ENCODE data around the gene TPST2. TPM values are rescaled to one million over a fixed set of nuclear protein-coding genes. Genes with fewer than 3 reads are reported as not detected.

Gene TPST2
- total RNA-seq, 1 experiment from 2014 or later: 8.2 TPM

- Histone ChIP-seq H3K36me3 (ENCODE audit: insufficient read depth, low read length, poor library complexity, severe bottlenecking) (no peaks in the 10 kb centered on the region), H3K4me1 (ENCODE audit: insufficient read depth, low read length, poor library complexity, severe bottlenecking) (no peaks in the 10 kb centered on the region), H3K9me3 (ENCODE audit: low read depth, low read length, poor library complexity, severe bottlenecking) (no peaks in the 10 kb centered on the region), H3K4me3 (ENCODE audit: low read depth, low read length, poor library complexity, severe bottlenecking) (no peak overlapping the region), H3K27ac (ENCODE audit: low read depth, low read length, poor library complexity, severe bottlenecking) (no peak overlapping the region), H3K27me3 (replicated peaks; ENCODE audit: insufficient read depth, low read depth, low read length, poor library complexity) (no peaks in the 10 kb centered on the region)
- CTCF ChIA-PET: no interaction called here
- POLR2A ChIA-PET (ENCODE audit: low non-redundant PET): no interaction called here
- no TSS peak for BruUV-seq (replicated peaks)
- TF ChIP-seq CTCF (conservative IDR thresholded peaks at IDR 0.05; ENCODE audit: low read depth, low read length) (no peak), EZH2 (IDR thresholded peaks at IDR 0.05; ENCODE audit: borderline replicate concordance, low read depth, low read length, poor library complexity, severe bottlenecking) (no peak)
- intact Hi-C loops (cut with micrococcal nuclease; ENCODE audit: unreplicated experiment): no loop called here
- no peak for DNase-seq (ENCODE audit: low spot score)
These were observed 19.4 kb upstream of the TPST2 start for GRCh38 chr22:26609287-26609686.

- Histone ChIP-seq H3K9me3 (ENCODE audit: low read depth, low read length, poor library complexity, severe bottlenecking) (no peaks in the 10 kb centered on the region), H3K4me1 (ENCODE audit: insufficient read depth, low read length, poor library complexity, severe bottlenecking) (no peaks in the 10 kb centered on the region), H3K27me3 (replicated peaks; ENCODE audit: insufficient read depth, low read depth, low read length, poor library complexity) (no peaks in the 10 kb centered on the region), H3K4me3 (ENCODE audit: low read depth, low read length, poor library complexity, severe bottlenecking) (no peak overlapping the region), H3K36me3 (ENCODE audit: insufficient read depth, low read length, poor library complexity, severe bottlenecking) (no peaks in the 10 kb centered on the region), H3K27ac (ENCODE audit: low read depth, low read length, poor library complexity, severe bottlenecking) (no peak overlapping the region)
- POLR2A ChIA-PET (ENCODE audit: low non-redundant PET): no interaction called here
- no peak for DNase-seq (ENCODE audit: low spot score)
- intact Hi-C loops (cut with micrococcal nuclease; ENCODE audit: unreplicated experiment): no loop called here
- CTCF ChIA-PET: interaction anchor here (0.7 kb wide), 1 partner anchor 17 kb away, joined by 4 read pairs; no protein-coding TSS in a partner anchor
- TF ChIP-seq EZH2 (IDR thresholded peaks at IDR 0.05; ENCODE audit: borderline replicate concordance, low read depth, low read length, poor library complexity, severe bottlenecking) (no peak), CTCF (conservative IDR thresholded peaks at IDR 0.05; ENCODE audit: low read depth, low read length) (no peak)
- BruUV-seq (replicated peaks): no TSS peak
These were observed 18.2 kb upstream of the TPST2 start for GRCh38 chr22:26608129-26608528.

- no TSS peak for BruUV-seq (replicated peaks)
- no peak for DNase-seq (ENCODE audit: low spot score)
- no peaks in the 10 kb centered on the region for H3K9me3 ChIP-seq (ENCODE audit: low read depth, low read length, poor library complexity, severe bottlenecking)
- no peaks in the 10 kb centered on the region for H3K27me3 ChIP-seq (replicated peaks; ENCODE audit: insufficient read depth, low read depth, low read length, poor library complexity)
- intact Hi-C loops (cut with micrococcal nuclease; ENCODE audit: unreplicated experiment): no loop called here
- TF ChIP-seq CTCF (conservative IDR thresholded peaks at IDR 0.05; ENCODE audit: low read depth, low read length): no peak
- no peak for TF ChIP-seq EZH2 (IDR thresholded peaks at IDR 0.05; ENCODE audit: borderline replicate concordance, low read depth, low read length, poor library complexity, severe bottlenecking)
- ChIA-PET CTCF (no interaction called here), POLR2A (ENCODE audit: low non-redundant PET) (no interaction called here)
- H3K4me3 ChIP-seq (ENCODE audit: low read depth, low read length, poor library complexity, severe bottlenecking): no peak overlapping the region
- H3K36me3 ChIP-seq (ENCODE audit: insufficient read depth, low read length, poor library complexity, severe bottlenecking): no peaks in the 10 kb centered on the region
- no peaks in the 10 kb centered on the region for H3K4me1 ChIP-seq (ENCODE audit: insufficient read depth, low read length, poor library complexity, severe bottlenecking)
- H3K27ac ChIP-seq (ENCODE audit: low read depth, low read length, poor library complexity, severe bottlenecking): no peak overlapping the region
These were observed 16.7 kb upstream of the TPST2 start for GRCh38 chr22:26606611-26607010.

Data from A673 (cell line).